ENCODE data around the gene OTOR.

GRCh38 chr20:16764560-16764959 lies 16.4 kb downstream of the OTOR start:
- TF ChIP-seq CTCF (IDR thresholded peaks at IDR 0.05) (no peak), POLR2AphosphoS5 (IDR thresholded peaks at IDR 0.05) (no peak), EP300 (IDR thresholded peaks at IDR 0.05) (no peak)

All from upper lobe of left lung (tissue), 4 donors.